Upper lobe of right lung (tissue), 1 donor: ENCODE measurements around the gene CLCA4. TPM values are rescaled to one million over a fixed set of nuclear protein-coding genes. Genes with fewer than 3 reads are reported as not detected.

Source experiments
- ATAC-seq: fragments of 200-7000 bp; cut with Tn5 transposase; one replicate; pipeline ENCODE4 v1.9.1; 2020; ENCODE audit warnings: mild to moderate bottlenecking, moderate library complexity
- DNase-seq: peaks from one replicate; pipeline ENCODE4 v3.0.0-alpha.2; 2020
- H3K27ac ChIP-seq: fragments of 200-600 bp; one replicate; pipeline ENCODE4 v1.8.0; 2022
- H3K27me3 ChIP-seq: fragments of 200-600 bp; one replicate; pipeline ENCODE4 v1.8.0; 2022; ENCODE audit warnings: mild to moderate bottlenecking
- H3K36me3 ChIP-seq: fragments of 200-600 bp; one replicate; pipeline ENCODE4 v1.8.0; 2022
- H3K4me1 ChIP-seq: fragments of 200-600 bp; one replicate; pipeline ENCODE4 v1.8.0; 2022
- H3K4me3 ChIP-seq: fragments of 200-600 bp; one replicate; pipeline ENCODE4 v1.8.0; 2022; ENCODE audit warnings: mild to moderate bottlenecking
- H3K9me3 ChIP-seq: fragments of 200-600 bp; one replicate; pipeline ENCODE4 v1.8.0; 2022
- intact Hi-C: fragments of 100-400 bp; cut with DNase I; formaldehyde crosslinking; loops from one replicate; pipeline ENCODE4 v1.11.0; 2022
- total RNA-seq: library from RNA; stranded (reverse); fragmentation: NEBNext Ultra II Directional; extraction: Animal tissue kit (Norgen Biotek cat#: 25700); gene quantifications from one replicate; pipeline ENCODE4 v1.2.1, GENCODE V29; 2021
- TF ChIP-seq, protein P1 (sequence below): fragments of 200-600 bp; IDR thresholded peaks from one replicate; pipeline ENCODE4 v1.8.0; 2022; ENCODE audit warnings: antibody characterized with exemption
- donor health status: DM: no; HTN: yes; CAD: no; lungs with severe emphysema.

Gene CLCA4
- total RNA-seq, 1 donor from 2014 or later, result not detected

DNA sequence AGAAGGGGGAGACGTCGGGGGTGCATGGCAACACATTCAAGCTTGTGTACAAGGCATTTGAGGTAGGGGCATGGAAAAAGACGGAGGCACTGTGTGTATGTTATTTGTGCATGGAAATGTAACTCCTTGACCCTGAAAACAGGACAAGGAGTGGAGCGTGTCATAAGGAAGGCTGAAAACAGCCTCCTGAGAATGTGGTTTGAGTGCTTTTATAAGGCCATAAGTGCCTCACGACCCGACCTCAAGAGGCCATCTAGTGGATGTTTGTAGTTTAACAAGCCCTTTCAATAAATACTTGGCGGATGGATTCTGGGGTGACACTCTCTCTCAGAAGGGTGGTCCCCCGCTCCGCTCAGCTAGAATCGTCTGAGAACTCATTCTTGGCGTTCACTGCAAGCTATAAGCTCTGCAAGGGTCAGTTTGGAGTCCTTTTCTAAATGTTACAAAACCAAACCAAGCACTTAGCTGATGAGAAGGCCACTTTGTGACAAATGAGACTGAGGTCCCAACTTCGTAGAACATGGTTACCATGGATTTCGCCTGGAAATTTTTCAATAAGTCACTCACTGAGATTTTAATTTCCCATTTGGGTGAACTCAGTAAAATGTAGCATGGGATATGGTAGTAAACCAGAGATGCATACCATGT is 38.8 kb upstream of the CLCA4 start:
- Histone ChIP-seq H3K27me3 (no peaks in the 10 kb centered on the region), H3K27ac (no peak overlapping the region), H3K9me3 (no peaks in the 10 kb centered on the region), H3K4me1 (peaks cover 13% of the 10 kb centered on the region), H3K36me3 (no peaks in the 10 kb centered on the region), H3K4me3 (no peak overlapping the region)
- TF ChIP-seq, protein P1, sequence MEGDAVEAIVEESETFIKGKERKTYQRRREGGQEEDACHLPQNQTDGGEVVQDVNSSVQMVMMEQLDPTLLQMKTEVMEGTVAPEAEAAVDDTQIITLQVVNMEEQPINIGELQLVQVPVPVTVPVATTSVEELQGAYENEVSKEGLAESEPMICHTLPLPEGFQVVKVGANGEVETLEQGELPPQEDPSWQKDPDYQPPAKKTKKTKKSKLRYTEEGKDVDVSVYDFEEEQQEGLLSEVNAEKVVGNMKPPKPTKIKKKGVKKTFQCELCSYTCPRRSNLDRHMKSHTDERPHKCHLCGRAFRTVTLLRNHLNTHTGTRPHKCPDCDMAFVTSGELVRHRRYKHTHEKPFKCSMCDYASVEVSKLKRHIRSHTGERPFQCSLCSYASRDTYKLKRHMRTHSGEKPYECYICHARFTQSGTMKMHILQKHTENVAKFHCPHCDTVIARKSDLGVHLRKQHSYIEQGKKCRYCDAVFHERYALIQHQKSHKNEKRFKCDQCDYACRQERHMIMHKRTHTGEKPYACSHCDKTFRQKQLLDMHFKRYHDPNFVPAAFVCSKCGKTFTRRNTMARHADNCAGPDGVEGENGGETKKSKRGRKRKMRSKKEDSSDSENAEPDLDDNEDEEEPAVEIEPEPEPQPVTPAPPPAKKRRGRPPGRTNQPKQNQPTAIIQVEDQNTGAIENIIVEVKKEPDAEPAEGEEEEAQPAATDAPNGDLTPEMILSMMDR, result peak; percentile 62
- DNase-seq, result no peak
- intact Hi-C loops, result no loop called here
- ATAC-seq, result peak; percentile 71

DNA sequence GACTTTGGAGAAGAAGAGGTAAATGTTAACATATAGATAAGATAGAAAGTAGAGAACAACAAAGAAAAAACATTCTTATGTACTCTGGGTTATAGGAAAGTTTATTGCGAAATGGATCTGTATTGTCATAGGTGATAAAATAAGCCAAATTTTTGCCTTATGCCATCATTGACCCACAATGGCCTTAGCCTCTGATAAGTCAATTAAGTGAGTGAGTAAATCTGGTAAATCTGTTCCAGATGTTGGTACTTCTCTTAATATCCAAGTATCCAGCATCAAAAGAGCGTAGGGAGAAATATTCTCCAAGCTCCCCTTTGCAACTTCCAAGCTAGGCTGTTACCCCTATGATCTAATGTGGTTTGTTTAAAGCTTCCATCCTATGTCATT is 38.3 kb upstream of the CLCA4 start:
- Histone ChIP-seq H3K4me1 (peaks cover 13% of the 10 kb centered on the region), H3K9me3 (no peaks in the 10 kb centered on the region), H3K27ac (no peak overlapping the region), H3K27me3 (no peaks in the 10 kb centered on the region), H3K36me3 (no peaks in the 10 kb centered on the region), H3K4me3 (no peak overlapping the region)
- DNase-seq (no peak), ATAC-seq (no peak)
- intact Hi-C loops, result no loop called here
- TF ChIP-seq, protein P1, result no peak

DNA sequence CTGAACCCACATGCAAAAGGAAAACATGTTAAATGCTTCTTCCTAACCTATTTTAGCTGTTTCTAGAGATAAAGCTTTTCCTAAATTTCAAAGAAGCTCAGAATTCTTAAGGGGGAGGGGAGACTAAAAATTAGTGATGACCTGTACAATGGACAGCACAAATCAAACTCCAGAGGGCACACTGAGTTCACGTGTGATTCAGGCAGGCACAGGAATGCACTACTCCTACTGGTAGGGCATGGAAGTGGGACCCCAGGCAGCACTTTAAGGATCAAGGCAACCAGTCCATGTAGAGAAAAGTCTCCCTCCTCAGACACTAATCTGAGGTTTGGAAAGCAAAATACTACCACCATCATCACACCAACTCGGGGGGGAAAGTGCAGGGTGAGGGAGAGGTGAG is 31.3 kb upstream of the CLCA4 start:
- Histone ChIP-seq H3K27me3 (no peaks in the 10 kb centered on the region), H3K4me1 (no peaks in the 10 kb centered on the region), H3K27ac (no peak overlapping the region), H3K9me3 (no peaks in the 10 kb centered on the region), H3K36me3 (no peaks in the 10 kb centered on the region), H3K4me3 (no peak overlapping the region)
- intact Hi-C loops, result no loop called here
- peak; percentile 53 for ATAC-seq
- DNase-seq, result no peak
- TF ChIP-seq, protein P1, result peak; percentile 36

DNA sequence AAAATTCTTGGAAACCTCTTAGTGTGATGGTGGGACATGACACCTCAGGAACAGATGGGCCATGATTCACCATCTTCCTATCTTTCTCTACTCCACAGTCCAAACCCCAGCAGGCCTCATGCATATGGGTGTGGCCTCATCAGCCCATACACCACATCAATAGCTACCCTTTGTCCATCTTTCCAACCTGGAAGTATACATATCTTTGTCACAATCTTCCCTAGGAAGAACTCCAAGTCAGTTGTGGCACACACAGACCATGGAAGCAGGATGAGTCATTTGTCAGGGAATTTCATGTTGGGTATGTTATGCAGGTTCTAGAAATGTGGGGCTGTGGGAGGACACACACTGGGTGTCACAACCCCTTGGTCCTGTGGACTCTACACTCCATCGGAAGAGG is 30.5 kb upstream of the CLCA4 start:
- ATAC-seq, result no peak
- no peaks in the 10 kb centered on the region for H3K27me3 ChIP-seq
- DNase-seq, result no peak
- intact Hi-C loops, result no loop called here
- no peaks in the 10 kb centered on the region for H3K4me1 ChIP-seq
- no peaks in the 10 kb centered on the region for H3K9me3 ChIP-seq
- no peak overlapping the region for H3K27ac ChIP-seq
- no peaks in the 10 kb centered on the region for H3K36me3 ChIP-seq
- H3K4me3 ChIP-seq, result no peak overlapping the region
- TF ChIP-seq, protein P1, result no peak

DNA sequence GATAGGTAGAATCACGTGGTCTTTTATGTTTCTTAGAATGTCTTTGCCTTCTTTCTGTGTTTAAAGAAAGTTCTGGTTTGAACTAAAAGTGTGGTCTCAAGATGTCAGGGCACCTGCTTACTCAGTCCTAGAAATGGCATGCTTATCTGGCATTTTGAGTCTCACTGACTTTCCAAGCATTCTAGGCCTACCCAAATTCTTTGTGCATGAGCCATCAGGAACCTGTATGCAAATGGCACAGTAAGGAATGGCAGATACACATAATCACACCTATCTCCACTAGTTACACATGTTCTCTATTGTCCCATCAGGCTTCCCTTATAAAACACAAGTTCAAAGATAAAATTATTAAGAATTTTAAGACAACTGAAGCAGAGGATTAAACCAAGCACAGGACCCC is 29.5 kb upstream of the CLCA4 start:
- Histone ChIP-seq H3K4me3 (no peak overlapping the region), H3K4me1 (no peaks in the 10 kb centered on the region), H3K27ac (no peak overlapping the region), H3K27me3 (no peaks in the 10 kb centered on the region), H3K36me3 (no peaks in the 10 kb centered on the region), H3K9me3 (no peaks in the 10 kb centered on the region)
- TF ChIP-seq, protein P1, result no peak
- DNase-seq (no peak), ATAC-seq (peak; percentile 67)
- intact Hi-C loops, result no loop called here
